B cell (primary cell): Measurements from ENCODE around the gene EDDM13.

Experiments used
- EZH2 ChIP-seq: IDR thresholded peaks from 2 replicates; pipeline ENCODE4 v1.6.1; 2012; ENCODE audit warnings: borderline replicate concordance, low read depth, mild to moderate bottlenecking, moderate library complexity, low read length; ENCODE audit not compliant: insufficient read depth, poor library complexity, severe bottlenecking
- TF ChIP-seq, protein P1 (sequence below): fragments of 200-600 bp; IDR thresholded peaks from one replicate; pipeline ENCODE4 v1.8.0; 2022; ENCODE audit warnings: antibody characterized with exemption, mild to moderate bottlenecking

GRCh38 chr19:56304243-56304642 lies 31.7 kb downstream of the EDDM13 start:
- TF ChIP-seq, protein P1, sequence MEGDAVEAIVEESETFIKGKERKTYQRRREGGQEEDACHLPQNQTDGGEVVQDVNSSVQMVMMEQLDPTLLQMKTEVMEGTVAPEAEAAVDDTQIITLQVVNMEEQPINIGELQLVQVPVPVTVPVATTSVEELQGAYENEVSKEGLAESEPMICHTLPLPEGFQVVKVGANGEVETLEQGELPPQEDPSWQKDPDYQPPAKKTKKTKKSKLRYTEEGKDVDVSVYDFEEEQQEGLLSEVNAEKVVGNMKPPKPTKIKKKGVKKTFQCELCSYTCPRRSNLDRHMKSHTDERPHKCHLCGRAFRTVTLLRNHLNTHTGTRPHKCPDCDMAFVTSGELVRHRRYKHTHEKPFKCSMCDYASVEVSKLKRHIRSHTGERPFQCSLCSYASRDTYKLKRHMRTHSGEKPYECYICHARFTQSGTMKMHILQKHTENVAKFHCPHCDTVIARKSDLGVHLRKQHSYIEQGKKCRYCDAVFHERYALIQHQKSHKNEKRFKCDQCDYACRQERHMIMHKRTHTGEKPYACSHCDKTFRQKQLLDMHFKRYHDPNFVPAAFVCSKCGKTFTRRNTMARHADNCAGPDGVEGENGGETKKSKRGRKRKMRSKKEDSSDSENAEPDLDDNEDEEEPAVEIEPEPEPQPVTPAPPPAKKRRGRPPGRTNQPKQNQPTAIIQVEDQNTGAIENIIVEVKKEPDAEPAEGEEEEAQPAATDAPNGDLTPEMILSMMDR: no peak
- TF ChIP-seq EZH2: no peak
